ENCODE data around the gene PRKG2. TPM values are rescaled to one million over a fixed set of nuclear protein-coding genes. Genes with fewer than 3 reads are reported as not detected.

The PRKG2 gene
- polyA plus RNA-seq, 1 donor from 2014 or later = 0.16 TPM

DNA sequence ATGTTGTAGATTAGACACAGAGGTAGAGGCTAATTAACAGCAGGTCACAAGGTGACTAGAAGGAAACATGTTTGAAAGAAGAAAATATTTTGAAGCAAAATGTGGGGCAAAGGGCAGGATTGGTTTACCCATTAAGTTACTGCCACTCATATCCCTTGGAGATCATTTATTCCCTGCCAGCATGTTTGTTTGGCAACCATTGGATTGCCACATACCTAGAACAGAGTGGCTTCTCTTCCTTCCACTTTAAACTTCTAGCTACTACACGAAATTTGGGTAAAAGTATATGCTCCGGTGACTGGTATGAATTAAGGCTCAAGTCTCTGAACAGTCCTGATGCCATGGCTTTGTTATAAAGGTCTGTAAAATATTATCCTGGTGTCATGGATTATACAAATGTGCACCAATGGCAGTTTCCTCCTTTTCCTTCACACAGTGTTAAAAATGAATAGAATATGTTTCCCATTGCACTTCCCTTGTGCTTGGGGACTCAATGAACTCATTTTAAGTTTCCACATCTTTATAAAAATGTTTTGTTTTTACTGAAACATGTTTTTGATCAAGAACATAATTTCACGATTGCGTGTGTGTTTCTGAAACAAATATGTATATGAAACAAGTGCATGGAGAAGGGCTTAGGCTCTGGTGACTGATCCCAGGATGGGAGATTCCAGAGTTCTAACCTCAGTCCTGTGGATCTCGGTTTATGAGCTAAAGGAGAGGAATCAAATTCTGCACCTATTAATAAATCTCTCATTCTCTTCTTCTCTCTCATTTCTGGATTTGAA lies 172.2 kb downstream of the PRKG2 start:
- Histone ChIP-seq H4K20me1 (ENCODE audit: insufficient read depth) (no peaks in the 10 kb centered on the region), H3K4me3 (ENCODE audit: low read length) (no peak overlapping the region), H3K27ac (ENCODE audit: low read length) (no peak overlapping the region), H3K4me2 (ENCODE audit: low read length) (no peak overlapping the region), H3K27me3 (ENCODE audit: insufficient read depth, low read depth, low read length) (no peaks in the 10 kb centered on the region), H3K9me3 (ENCODE audit: low read length) (no peaks in the 10 kb centered on the region), H3K9me2 (ENCODE audit: insufficient read depth, low read length) (no peaks in the 10 kb centered on the region), H3K9ac (ENCODE audit: low read length) (no peak overlapping the region), H2AFZ (ENCODE audit: low read depth, low read length) (no peak overlapping the region), H3F3A (ENCODE audit: insufficient read depth, low read length, poor library complexity, severe bottlenecking) (no peaks in the 10 kb centered on the region), H3K36me3 (ENCODE audit: insufficient read depth, low read length) (no peaks in the 10 kb centered on the region), H3K79me2 (replicated peaks; ENCODE audit: insufficient read depth, low read length) (no peaks in the 10 kb centered on the region)
- TF ChIP-seq EZH2 (IDR thresholded peaks at IDR 0.05; ENCODE audit: borderline replicate concordance, insufficient read depth, low read length, poor library complexity, severe bottlenecking) (no peak), CTCF (IDR thresholded peaks at IDR 0.05; ENCODE audit: poor library complexity, severe bottlenecking) (no peak), EP300 (conservative IDR thresholded peaks at IDR 0.05; ENCODE audit: poor library complexity, severe bottlenecking) (no peak), RAD21 (conservative IDR thresholded peaks at IDR 0.05) (no peak), TAF1 (IDR thresholded peaks at IDR 0.05; ENCODE audit: low read depth) (no peak), POLR2AphosphoS5 (IDR thresholded peaks at IDR 0.05) (no peak), SMC3 (conservative IDR thresholded peaks at IDR 0.05; ENCODE audit: poor library complexity) (no peak), MXI1 (conservative IDR thresholded peaks at IDR 0.05; ENCODE audit: poor library complexity, severe bottlenecking) (no peak), REST (IDR thresholded peaks at IDR 0.05; ENCODE audit: borderline replicate concordance) (no peak)

DNA sequence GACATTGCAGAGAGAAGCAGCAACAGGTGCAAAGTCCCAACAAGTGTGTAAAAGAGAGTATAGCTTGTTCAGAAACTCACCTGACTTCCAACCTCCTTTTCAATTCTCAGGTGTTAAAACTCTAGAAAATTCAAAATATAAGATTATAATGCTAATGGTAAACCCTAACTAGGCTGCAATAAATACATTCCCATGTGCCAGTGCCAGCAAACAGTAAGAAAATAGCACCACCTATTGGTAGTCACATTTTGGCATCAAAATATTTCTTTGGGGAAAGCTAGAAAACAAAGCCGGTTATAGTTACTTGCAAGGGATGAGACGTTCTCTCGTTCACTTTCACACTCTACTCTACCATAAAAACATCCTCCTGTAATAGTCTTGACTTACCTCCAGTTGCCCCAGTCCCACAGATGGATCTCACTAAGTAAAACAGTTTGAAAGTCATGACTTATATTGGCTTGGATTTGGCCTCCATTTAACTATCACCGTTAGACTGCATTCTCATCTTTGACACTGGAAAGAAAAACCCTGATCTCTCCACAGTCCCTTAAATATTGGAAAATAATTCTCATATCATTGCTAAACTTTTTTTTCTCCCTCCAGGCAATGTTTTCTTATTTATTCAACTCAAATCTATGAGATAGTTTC lies 174.9 kb downstream of the PRKG2 start:
- Histone ChIP-seq H3K79me2 (replicated peaks; ENCODE audit: insufficient read depth, low read length) (no peaks in the 10 kb centered on the region), H3K27ac (ENCODE audit: low read length) (no peak overlapping the region), H3K9ac (ENCODE audit: low read length) (no peak overlapping the region), H3K4me2 (ENCODE audit: low read length) (no peak overlapping the region), H2AFZ (ENCODE audit: low read depth, low read length) (no peak overlapping the region), H4K20me1 (ENCODE audit: insufficient read depth) (no peaks in the 10 kb centered on the region), H3F3A (ENCODE audit: insufficient read depth, low read length, poor library complexity, severe bottlenecking) (no peaks in the 10 kb centered on the region), H3K36me3 (ENCODE audit: insufficient read depth, low read length) (no peaks in the 10 kb centered on the region), H3K4me3 (ENCODE audit: low read length) (no peak overlapping the region), H3K27me3 (ENCODE audit: insufficient read depth, low read depth, low read length) (no peaks in the 10 kb centered on the region), H3K9me2 (ENCODE audit: insufficient read depth, low read length) (no peaks in the 10 kb centered on the region), H3K9me3 (ENCODE audit: low read length) (no peaks in the 10 kb centered on the region)
- no peak for TF ChIP-seq REST (IDR thresholded peaks at IDR 0.05; ENCODE audit: borderline replicate concordance)
- TF ChIP-seq CTCF (IDR thresholded peaks at IDR 0.05; ENCODE audit: poor library complexity, severe bottlenecking) = peak; percentile 90
- TF ChIP-seq RAD21 (conservative IDR thresholded peaks at IDR 0.05) = peak; percentile 91
- peak; percentile 91 for TF ChIP-seq SMC3 (conservative IDR thresholded peaks at IDR 0.05; ENCODE audit: poor library complexity)

Measured in neural cell (in vitro differentiated cells).